Peyer's patch (tissue), 4 donors: ENCODE results near the gene MTF2.

Experiments used
- POLR2A ChIP-seq, 2 donors: fragments of 450-650 bp; IDR thresholded peaks; one replicate each; pipeline ENCODE4 v1.5.1; 2017; ENCODE audit warnings: antibody characterized with exemption in 2 of 2, mild to moderate bottlenecking in 2 of 2, moderate library complexity in 2 of 2
- TF ChIP-seq, protein P1 (sequence below), 6 experiments: fragments of 450-650 bp in 4 of 6; fragments of 200-600 bp in 2 of 6; sonication (generic) in 1 of 6; IDR thresholded peaks; one replicate each; pipeline ENCODE4 v1.5.1; 2017 to 2019; ENCODE audit warnings: antibody characterized with exemption in 6 of 6, mild to moderate bottlenecking in 3 of 6, moderate library complexity in 1 of 6

DNA sequence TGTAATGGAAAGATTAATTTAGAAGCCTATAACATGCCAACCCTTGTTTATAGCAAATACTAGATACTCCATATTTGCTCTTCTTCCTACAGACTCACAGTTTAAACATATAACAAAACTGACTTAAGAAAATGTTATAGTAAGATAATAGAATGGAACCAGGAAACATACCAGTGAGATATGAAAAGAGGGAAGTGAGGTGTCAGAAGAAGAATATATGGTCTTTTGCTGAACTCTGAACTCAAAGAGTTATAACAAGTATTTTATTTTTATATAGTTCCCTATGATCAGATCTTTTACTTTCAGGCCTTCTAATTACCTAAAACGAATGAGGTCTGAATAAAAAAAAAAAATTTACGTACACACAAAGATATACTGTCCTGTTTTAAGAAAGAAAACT is 80.3 kb downstream of the MTF2 start:
- no peak for TF ChIP-seq POLR2A (IDR thresholded peaks at IDR 0.05)
- TF ChIP-seq, protein P1, sequence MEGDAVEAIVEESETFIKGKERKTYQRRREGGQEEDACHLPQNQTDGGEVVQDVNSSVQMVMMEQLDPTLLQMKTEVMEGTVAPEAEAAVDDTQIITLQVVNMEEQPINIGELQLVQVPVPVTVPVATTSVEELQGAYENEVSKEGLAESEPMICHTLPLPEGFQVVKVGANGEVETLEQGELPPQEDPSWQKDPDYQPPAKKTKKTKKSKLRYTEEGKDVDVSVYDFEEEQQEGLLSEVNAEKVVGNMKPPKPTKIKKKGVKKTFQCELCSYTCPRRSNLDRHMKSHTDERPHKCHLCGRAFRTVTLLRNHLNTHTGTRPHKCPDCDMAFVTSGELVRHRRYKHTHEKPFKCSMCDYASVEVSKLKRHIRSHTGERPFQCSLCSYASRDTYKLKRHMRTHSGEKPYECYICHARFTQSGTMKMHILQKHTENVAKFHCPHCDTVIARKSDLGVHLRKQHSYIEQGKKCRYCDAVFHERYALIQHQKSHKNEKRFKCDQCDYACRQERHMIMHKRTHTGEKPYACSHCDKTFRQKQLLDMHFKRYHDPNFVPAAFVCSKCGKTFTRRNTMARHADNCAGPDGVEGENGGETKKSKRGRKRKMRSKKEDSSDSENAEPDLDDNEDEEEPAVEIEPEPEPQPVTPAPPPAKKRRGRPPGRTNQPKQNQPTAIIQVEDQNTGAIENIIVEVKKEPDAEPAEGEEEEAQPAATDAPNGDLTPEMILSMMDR (IDR thresholded peaks at IDR 0.05), result no peak
